ENCODE data around the gene ZNF254.

The ZNF254 gene

GRCh38 chr19:24051516-24051915 lies 35.5 kb upstream of the ZNF254 start:
- H3K4me3 ChIP-seq (ENCODE audit: low read depth, low read length), result no peak overlapping the region
- TF ChIP-seq MYC (IDR thresholded peaks at IDR 0.05; ENCODE audit: low read depth, low read length), result no peak
- DNase-seq (ENCODE audit: low read depth), result no peak

GRCh38 chr19:24052811-24053210 lies 34.2 kb upstream of the ZNF254 start:
- H3K4me3 ChIP-seq (ENCODE audit: low read depth, low read length), result no peak overlapping the region
- peak; percentile 53 for DNase-seq (ENCODE audit: low read depth)
- TF ChIP-seq, protein P1, sequence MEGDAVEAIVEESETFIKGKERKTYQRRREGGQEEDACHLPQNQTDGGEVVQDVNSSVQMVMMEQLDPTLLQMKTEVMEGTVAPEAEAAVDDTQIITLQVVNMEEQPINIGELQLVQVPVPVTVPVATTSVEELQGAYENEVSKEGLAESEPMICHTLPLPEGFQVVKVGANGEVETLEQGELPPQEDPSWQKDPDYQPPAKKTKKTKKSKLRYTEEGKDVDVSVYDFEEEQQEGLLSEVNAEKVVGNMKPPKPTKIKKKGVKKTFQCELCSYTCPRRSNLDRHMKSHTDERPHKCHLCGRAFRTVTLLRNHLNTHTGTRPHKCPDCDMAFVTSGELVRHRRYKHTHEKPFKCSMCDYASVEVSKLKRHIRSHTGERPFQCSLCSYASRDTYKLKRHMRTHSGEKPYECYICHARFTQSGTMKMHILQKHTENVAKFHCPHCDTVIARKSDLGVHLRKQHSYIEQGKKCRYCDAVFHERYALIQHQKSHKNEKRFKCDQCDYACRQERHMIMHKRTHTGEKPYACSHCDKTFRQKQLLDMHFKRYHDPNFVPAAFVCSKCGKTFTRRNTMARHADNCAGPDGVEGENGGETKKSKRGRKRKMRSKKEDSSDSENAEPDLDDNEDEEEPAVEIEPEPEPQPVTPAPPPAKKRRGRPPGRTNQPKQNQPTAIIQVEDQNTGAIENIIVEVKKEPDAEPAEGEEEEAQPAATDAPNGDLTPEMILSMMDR (IDR thresholded peaks at IDR 0.05; ENCODE audit: low read depth, low read length), result no peak
- no peak for TF ChIP-seq MAX (IDR thresholded peaks at IDR 0.05; ENCODE audit: low read depth, low read length)
- no peak for TF ChIP-seq POLR2A (IDR thresholded peaks at IDR 0.05; ENCODE audit: extremely low read depth, insufficient read length)
- TF ChIP-seq MYC (IDR thresholded peaks at IDR 0.05; ENCODE audit: low read depth, low read length), result no peak

DNA sequence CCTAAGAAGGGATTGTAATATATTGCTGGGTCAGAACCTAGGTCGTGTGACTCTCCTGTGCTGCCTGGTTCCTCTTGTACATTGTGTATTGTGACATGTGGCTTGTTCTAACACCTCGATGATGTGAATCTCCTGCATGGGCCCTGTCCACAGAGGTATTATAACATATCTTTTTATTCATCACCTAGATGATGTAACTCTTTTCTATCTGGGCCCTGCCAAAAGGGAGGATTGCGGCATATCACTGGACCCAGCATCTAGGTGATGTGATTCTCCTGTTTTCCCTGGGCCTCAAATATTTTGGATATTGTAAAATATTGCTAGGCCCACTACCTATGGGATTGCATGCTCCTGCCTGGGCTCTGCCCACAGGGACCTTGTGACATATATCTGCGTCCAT lies 33.4 kb upstream of the ZNF254 start:
- H3K4me3 ChIP-seq (ENCODE audit: low read depth, low read length), result no peak overlapping the region
- no peak for DNase-seq (ENCODE audit: low read depth)
- TF ChIP-seq, protein P1 (IDR thresholded peaks at IDR 0.05; ENCODE audit: low read depth, low read length), result no peak
- TF ChIP-seq MYC (IDR thresholded peaks at IDR 0.05; ENCODE audit: low read depth, low read length), result no peak

- no peak for TF ChIP-seq MAX (IDR thresholded peaks at IDR 0.05; ENCODE audit: low read depth, low read length)
- no peak for TF ChIP-seq POLR2A (IDR thresholded peaks at IDR 0.05; ENCODE audit: extremely low read depth, insufficient read length)
- TF ChIP-seq, protein P1 (IDR thresholded peaks at IDR 0.05; ENCODE audit: low read depth, low read length), result no peak
- no peak for TF ChIP-seq MYC (IDR thresholded peaks at IDR 0.05; ENCODE audit: low read depth, low read length)
- DNase-seq (ENCODE audit: low read depth), result peak; percentile 75
- H3K4me3 ChIP-seq (ENCODE audit: low read depth, low read length), result no peak overlapping the region
These were observed 32.7 kb upstream of the ZNF254 start for GRCh38 chr19:24054044-24054935.

- H3K4me3 ChIP-seq (ENCODE audit: low read depth, low read length), result no peak overlapping the region
- DNase-seq (ENCODE audit: low read depth), result no peak
- TF ChIP-seq MAX (IDR thresholded peaks at IDR 0.05; ENCODE audit: low read depth, low read length) (no peak), POLR2A (IDR thresholded peaks at IDR 0.05; ENCODE audit: extremely low read depth, insufficient read length) (no peak), MYC (IDR thresholded peaks at IDR 0.05; ENCODE audit: low read depth, low read length) (no peak)
- TF ChIP-seq, protein P1 (IDR thresholded peaks at IDR 0.05; ENCODE audit: low read depth, low read length), result no peak
These were observed 31.4 kb upstream of the ZNF254 start for GRCh38 chr19:24055548-24055947.

GRCh38 chr19:24057144-24057543 lies 29.8 kb upstream of the ZNF254 start:
- no peak overlapping the region for H3K4me3 ChIP-seq (ENCODE audit: low read depth, low read length)
- DNase-seq (ENCODE audit: low read depth), result no peak
- no peak for TF ChIP-seq POLR2A (IDR thresholded peaks at IDR 0.05; ENCODE audit: extremely low read depth, insufficient read length)
- TF ChIP-seq MYC (IDR thresholded peaks at IDR 0.05; ENCODE audit: low read depth, low read length), result no peak
- TF ChIP-seq, protein P1 (IDR thresholded peaks at IDR 0.05; ENCODE audit: low read depth, low read length), result no peak

All from NB4 (cell line).